Measurements from ENCODE around the gene SPATA21. TPM values are rescaled to one million over a fixed set of nuclear protein-coding genes. Genes with fewer than 3 reads are reported as not detected.

The SPATA21 gene
- total RNA-seq, 1 donor from 2014 or later, result not detected

DNA sequence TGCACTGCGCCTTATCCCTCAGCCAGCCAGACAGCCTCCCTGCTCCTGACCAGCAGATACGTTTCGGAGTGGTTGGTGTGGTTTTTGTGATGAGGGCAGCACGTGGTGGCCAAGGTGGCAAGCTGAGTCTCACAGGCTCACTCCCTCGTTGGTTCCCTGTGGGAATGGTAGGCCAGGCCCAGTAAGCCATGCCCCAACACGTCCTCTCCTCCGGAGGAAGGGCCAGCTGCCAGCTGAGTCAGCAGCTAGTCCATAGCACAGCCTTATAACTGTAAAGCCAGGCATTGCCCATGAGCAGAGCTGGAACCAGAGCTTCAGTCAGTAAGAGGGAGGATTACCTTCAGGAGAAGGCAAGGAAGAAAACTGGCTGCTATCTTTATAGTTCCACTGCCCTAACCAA is 40.6 kb downstream of the SPATA21 start:
- peaks cover 55% of the 10 kb centered on the region for H3K79me2 ChIP-seq (ENCODE audit: insufficient read depth, low read length)
- Mint-ChIP-seq H3K4me1 (ENCODE audit: low read depth, unreplicated experiment) (peaks cover 33% of the 10 kb centered on the region), H3K27ac (ENCODE audit: unreplicated experiment) (peak overlapping the region; percentile 63), H3K4me3 (ENCODE audit: unreplicated experiment) (no peak overlapping the region), H3K27me3 (ENCODE audit: low read depth, unreplicated experiment) (no peaks in the 10 kb centered on the region), H3K9me3 (ENCODE audit: unreplicated experiment) (no peaks in the 10 kb centered on the region), H3K36me3 (ENCODE audit: low read depth, unreplicated experiment) (peaks cover 23% of the 10 kb centered on the region)
- peak overlapping the region; percentile 34 for H3K27ac ChIP-seq (ENCODE audit: low read depth, low read length)
- peak; percentile 82 for DNase-seq (ENCODE audit: low read depth)
- no peaks in the 10 kb centered on the region for H3K9me3 ChIP-seq (ENCODE audit: insufficient read depth, low read depth, low read length)
- H4K20me1 ChIP-seq (ENCODE audit: insufficient read depth, low read length), result peaks cover 59% of the 10 kb centered on the region
- no peaks in the 10 kb centered on the region for H3K27me3 ChIP-seq (ENCODE audit: insufficient read depth, low read length)
- H2AFZ ChIP-seq (ENCODE audit: low read depth, low read length), result no peak overlapping the region
- no peak overlapping the region for H3K9ac ChIP-seq (ENCODE audit: low read length)
- TF ChIP-seq CTCF (IDR thresholded peaks at IDR 0.05; ENCODE audit: insufficient read depth, low read depth, low read length) (no peak), EZH2 (IDR thresholded peaks at IDR 0.05; ENCODE audit: insufficient read depth, low read length) (no peak)
- H3K4me1 ChIP-seq (ENCODE audit: insufficient read depth, low read length), result peaks cover 16% of the 10 kb centered on the region
- H3K36me3 ChIP-seq (ENCODE audit: insufficient read depth, low read length), result peaks cover 6% of the 10 kb centered on the region
- no peak overlapping the region for H3K4me3 ChIP-seq (ENCODE audit: insufficient read depth, low read depth, low read length)
- peak overlapping the region; percentile 1 for H3K4me2 ChIP-seq (ENCODE audit: low read length)
- no peak for FAIRE-seq

DNA sequence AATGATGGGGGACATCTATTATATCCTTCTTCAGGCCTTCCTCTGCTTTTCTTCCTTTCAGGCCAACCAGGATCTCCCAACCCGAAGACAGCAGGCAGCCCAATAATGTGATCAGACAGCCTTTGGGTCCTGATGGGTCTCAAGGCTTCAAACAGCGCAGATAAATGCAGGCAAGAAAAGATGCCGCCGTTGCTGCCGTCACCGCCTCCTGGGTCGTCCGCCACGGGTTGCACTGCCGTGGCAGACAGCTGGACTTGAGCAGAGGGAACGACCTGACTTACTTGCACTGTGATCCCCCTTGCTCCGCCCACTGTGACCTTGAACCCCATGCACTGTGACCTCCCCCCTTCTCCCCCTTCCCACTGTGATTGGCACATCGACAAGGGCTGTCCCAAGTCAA is 42.2 kb downstream of the SPATA21 start:
- no peak for FAIRE-seq
- Histone ChIP-seq H3K4me2 (ENCODE audit: low read length) (no peak overlapping the region), H3K9me3 (ENCODE audit: insufficient read depth, low read depth, low read length) (no peaks in the 10 kb centered on the region), H3K4me1 (ENCODE audit: insufficient read depth, low read length) (peaks cover 16% of the 10 kb centered on the region), H3K36me3 (ENCODE audit: insufficient read depth, low read length) (peaks cover 6% of the 10 kb centered on the region), H3K79me2 (ENCODE audit: insufficient read depth, low read length) (peaks cover 72% of the 10 kb centered on the region), H3K9ac (ENCODE audit: low read length) (no peak overlapping the region), H3K27ac (ENCODE audit: low read depth, low read length) (no peak overlapping the region), H3K27me3 (ENCODE audit: insufficient read depth, low read length) (no peaks in the 10 kb centered on the region), H2AFZ (ENCODE audit: low read depth, low read length) (no peak overlapping the region), H3K4me3 (ENCODE audit: insufficient read depth, low read depth, low read length) (no peak overlapping the region), H4K20me1 (ENCODE audit: insufficient read depth, low read length) (peaks cover 69% of the 10 kb centered on the region)
- H3K4me3 Mint-ChIP-seq (ENCODE audit: unreplicated experiment), result no peak overlapping the region
- H3K9me3 Mint-ChIP-seq (ENCODE audit: unreplicated experiment), result no peaks in the 10 kb centered on the region
- H3K36me3 Mint-ChIP-seq (ENCODE audit: low read depth, unreplicated experiment), result peaks cover 23% of the 10 kb centered on the region
- H3K4me1 Mint-ChIP-seq (ENCODE audit: low read depth, unreplicated experiment), result peaks cover 43% of the 10 kb centered on the region
- no peak overlapping the region for H3K27ac Mint-ChIP-seq (ENCODE audit: unreplicated experiment)
- H3K27me3 Mint-ChIP-seq (ENCODE audit: low read depth, unreplicated experiment), result no peaks in the 10 kb centered on the region
- no peak for DNase-seq (ENCODE audit: low read depth)
- TF ChIP-seq CTCF (IDR thresholded peaks at IDR 0.05; ENCODE audit: insufficient read depth, low read depth, low read length) (no peak), EZH2 (IDR thresholded peaks at IDR 0.05; ENCODE audit: insufficient read depth, low read length) (no peak)

DNA sequence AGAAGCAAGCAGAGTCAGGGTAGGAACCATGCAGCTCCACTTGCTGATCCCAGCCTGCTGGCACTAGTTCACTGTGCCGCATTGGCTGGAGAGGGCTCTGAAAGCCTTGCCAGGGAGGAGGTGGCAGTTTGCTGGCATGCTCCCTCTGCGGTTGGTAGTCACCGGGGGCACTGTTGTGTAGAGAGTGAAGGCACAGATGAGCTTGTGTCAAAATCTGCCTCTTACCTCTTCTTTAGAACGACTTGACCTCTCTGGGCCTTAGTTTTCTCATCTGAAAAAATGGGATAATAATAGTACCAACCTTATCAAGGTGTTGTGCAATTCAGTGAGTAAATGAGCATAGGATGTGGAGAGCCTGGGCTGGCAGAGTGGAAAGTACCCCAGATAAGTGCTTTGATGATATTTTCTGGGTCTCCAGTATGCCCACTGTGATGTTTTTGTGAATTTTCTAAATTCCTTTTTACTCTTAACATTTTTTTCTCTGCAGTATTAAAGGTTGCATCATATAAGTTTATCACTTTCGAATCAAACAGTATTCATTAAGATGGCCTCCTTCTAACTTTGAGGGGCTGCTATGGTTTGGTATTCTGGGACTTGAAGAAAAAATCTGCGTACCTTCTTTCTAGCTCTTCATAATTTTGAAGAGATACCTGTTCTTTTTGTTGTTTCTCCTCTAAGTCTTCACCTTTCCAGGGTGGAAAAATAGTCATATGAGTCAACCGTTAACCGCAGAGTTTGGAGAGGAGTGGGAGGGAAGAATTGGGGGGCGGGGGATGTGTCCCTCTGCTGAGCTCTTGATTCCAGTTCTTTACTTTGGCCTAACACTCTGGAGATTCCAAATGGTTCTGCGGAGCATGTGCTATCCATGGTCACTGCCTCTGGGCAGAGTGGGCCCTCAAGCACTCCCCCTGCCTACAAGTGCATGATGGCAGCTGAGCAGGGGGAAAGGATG is 43.4 kb downstream of the SPATA21 start:
- peaks cover 80% of the 10 kb centered on the region for H3K79me2 ChIP-seq (ENCODE audit: insufficient read depth, low read length)
- no peak overlapping the region for H3K9ac ChIP-seq (ENCODE audit: low read length)
- TF ChIP-seq CTCF (IDR thresholded peaks at IDR 0.05; ENCODE audit: insufficient read depth, low read depth, low read length) (no peak), EZH2 (IDR thresholded peaks at IDR 0.05; ENCODE audit: insufficient read depth, low read length) (no peak)
- peaks cover 16% of the 10 kb centered on the region for H3K4me1 ChIP-seq (ENCODE audit: insufficient read depth, low read length)
- peaks cover 43% of the 10 kb centered on the region for H3K4me1 Mint-ChIP-seq (ENCODE audit: low read depth, unreplicated experiment)
- H3K36me3 Mint-ChIP-seq (ENCODE audit: low read depth, unreplicated experiment), result peaks cover 17% of the 10 kb centered on the region
- H3K4me3 Mint-ChIP-seq (ENCODE audit: unreplicated experiment), result no peak overlapping the region
- peak overlapping the region; percentile 26 for H3K27ac Mint-ChIP-seq (ENCODE audit: unreplicated experiment)
- no peak overlapping the region for H3K4me2 ChIP-seq (ENCODE audit: low read length)
- H3K27me3 Mint-ChIP-seq (ENCODE audit: low read depth, unreplicated experiment), result no peaks in the 10 kb centered on the region
- FAIRE-seq (no peak), DNase-seq (ENCODE audit: low read depth) (no peak)
- no peaks in the 10 kb centered on the region for H3K9me3 ChIP-seq (ENCODE audit: insufficient read depth, low read depth, low read length)
- H2AFZ ChIP-seq (ENCODE audit: low read depth, low read length), result no peak overlapping the region
- H4K20me1 ChIP-seq (ENCODE audit: insufficient read depth, low read length), result peaks cover 75% of the 10 kb centered on the region
- no peaks in the 10 kb centered on the region for H3K9me3 Mint-ChIP-seq (ENCODE audit: unreplicated experiment)
- H3K4me3 ChIP-seq (ENCODE audit: insufficient read depth, low read depth, low read length), result no peak overlapping the region
- no peaks in the 10 kb centered on the region for H3K27me3 ChIP-seq (ENCODE audit: insufficient read depth, low read length)
- peaks cover 6% of the 10 kb centered on the region for H3K36me3 ChIP-seq (ENCODE audit: insufficient read depth, low read length)
- H3K27ac ChIP-seq (ENCODE audit: low read depth, low read length), result no peak overlapping the region
